Neural cell (in vitro differentiated cells): Measurements from ENCODE around the gene SERGEF.

Source experiments
- CTCF ChIP-seq: fragments of 450-650 bp; IDR thresholded peaks from 2 replicates; pipeline ENCODE4 v1.5.1; 2014; ENCODE audit warnings: antibody characterized with exemption, mild to moderate bottlenecking, moderate library complexity; ENCODE audit not compliant: poor library complexity, severe bottlenecking
- EP300 ChIP-seq: fragments of 450-650 bp; conservative IDR thresholded peaks from 2 replicates; pipeline ENCODE4 v1.6.1; 2014; ENCODE audit warnings: antibody characterized with exemption, mild to moderate bottlenecking, moderate library complexity; ENCODE audit not compliant: poor library complexity, severe bottlenecking
- EZH2 ChIP-seq: fragments of 200-600, 300-800 bp; shearing (Covaris generic), sonication (generic); IDR thresholded peaks from 2 replicates; pipeline ENCODE4 v1.6.1; 2014; ENCODE audit warnings: antibody characterized with exemption, low read length, borderline replicate concordance, mild to moderate bottlenecking; ENCODE audit not compliant: insufficient read depth, poor library complexity, severe bottlenecking
- POLR2AphosphoS5 ChIP-seq: IDR thresholded peaks from 2 replicates; pipeline ENCODE4 v1.6.1; 2012
- RAD21 ChIP-seq: fragments of 450-650 bp; conservative IDR thresholded peaks from 2 replicates; pipeline ENCODE4 v1.6.1; 2014; ENCODE audit warnings: antibody characterized with exemption, mild to moderate bottlenecking, moderate library complexity
- REST ChIP-seq: IDR thresholded peaks from 2 replicates; pipeline ENCODE4 v1.6.1; 2012; ENCODE audit warnings: borderline replicate concordance
- SMC3 ChIP-seq: fragments of 450-650 bp; conservative IDR thresholded peaks from 2 replicates; pipeline ENCODE4 v1.6.1; 2014; ENCODE audit warnings: antibody characterized with exemption, mild to moderate bottlenecking, moderate library complexity; ENCODE audit not compliant: poor library complexity
- TAF1 ChIP-seq: IDR thresholded peaks from 2 replicates; pipeline ENCODE4 v1.6.1; 2012; ENCODE audit warnings: low read depth

- TF ChIP-seq CTCF, result no peak
- no peak for TF ChIP-seq RAD21
- no peak for TF ChIP-seq EZH2
- TF ChIP-seq TAF1, result no peak
- TF ChIP-seq POLR2AphosphoS5, result no peak
- no peak for TF ChIP-seq EP300
- no peak for TF ChIP-seq SMC3
- TF ChIP-seq REST, result no peak
Observed at GRCh38 chr11:17763244-17763643, 249.6 kb downstream of the SERGEF start.
